Measurements from ENCODE around the gene GRIN1.
"Not testable (repeated sequence)": the region's sequence is repeated elsewhere in the genome, so short reads cannot be mapped to it uniquely, and the experiment has no call there.

GRIN1 gene

DNA sequence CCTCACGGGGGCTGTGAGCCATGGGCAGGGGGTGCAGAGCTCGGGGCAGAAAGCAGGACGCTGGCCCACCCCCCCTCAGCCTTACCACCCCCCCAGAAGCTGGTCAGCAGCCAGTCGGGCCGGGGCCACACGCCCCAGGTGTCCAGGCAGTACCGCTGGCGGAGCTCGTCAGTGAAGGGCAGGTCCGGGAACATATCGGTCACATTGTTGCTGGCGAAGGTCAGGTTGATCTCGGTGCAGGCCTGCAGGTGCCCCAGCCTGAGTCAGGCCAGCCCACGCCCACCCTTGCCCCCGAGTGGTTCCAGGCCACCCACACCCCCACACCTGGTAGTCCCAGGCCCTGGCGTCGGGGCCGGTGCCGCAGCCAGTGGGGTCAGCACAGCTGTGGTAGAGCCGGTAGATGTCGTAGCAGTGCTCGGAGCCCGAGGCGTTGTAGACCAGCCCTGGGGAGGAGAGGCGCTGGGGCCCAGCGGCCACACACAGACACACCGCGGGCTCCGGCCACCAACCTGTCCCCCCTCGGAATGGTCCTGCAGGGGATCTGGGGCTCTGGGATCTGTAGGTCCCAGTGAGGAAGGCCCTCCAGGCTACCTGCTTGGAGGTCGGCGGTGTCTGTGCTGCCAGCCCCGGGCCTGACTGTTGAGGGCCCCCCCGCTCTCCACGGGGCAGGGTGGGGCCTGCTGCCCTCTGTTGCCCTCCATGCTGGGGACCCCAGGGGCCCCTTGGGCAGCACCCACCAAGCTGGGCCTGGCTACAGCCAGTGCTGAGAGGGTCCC lies 27.0 kb upstream of the GRIN1 start:
- no peak for DNase-seq (ENCODE audit: low spot score)

DNA sequence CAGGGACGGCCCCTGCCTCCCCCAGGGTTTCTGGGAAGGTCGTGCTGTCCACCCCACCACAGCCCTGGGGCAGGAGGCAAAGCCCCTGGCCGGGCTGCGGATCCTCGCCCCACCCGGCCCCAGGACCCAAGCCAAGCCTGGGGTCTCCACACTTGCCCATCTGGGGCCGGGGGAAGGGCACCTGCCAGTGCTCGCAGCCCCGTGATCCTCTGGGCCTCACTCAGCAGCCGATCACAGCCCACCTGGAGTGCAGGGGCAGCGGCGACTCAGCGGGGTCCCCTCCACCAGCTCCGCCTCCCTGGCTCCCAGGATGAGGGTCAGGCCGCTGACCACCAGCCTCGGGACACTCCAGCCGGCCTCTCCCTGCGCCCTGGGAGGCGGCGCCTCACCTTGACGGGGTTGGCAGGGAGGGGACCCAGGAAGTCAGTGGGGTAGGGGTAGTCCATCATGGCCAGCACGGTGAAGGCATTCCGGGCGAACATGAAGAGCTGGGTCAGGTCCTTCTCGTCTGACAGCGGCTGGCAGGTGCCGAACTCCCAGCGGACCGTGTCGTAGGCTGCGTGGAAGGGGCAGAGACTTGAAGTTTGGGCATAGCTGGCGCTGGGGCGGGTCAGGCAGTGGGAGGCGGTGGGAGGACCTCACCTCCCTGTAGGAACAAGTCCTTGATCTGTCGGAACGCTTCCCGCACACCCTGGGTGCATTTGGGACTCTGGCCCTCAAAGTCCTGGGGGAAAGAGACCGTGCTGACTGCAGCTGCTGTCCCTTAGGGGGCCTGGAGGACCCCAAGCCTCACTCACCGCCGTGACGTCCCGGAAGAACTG lies 26.2 kb upstream of the GRIN1 start:
- DNase-seq (ENCODE audit: low spot score): no peak

DNA sequence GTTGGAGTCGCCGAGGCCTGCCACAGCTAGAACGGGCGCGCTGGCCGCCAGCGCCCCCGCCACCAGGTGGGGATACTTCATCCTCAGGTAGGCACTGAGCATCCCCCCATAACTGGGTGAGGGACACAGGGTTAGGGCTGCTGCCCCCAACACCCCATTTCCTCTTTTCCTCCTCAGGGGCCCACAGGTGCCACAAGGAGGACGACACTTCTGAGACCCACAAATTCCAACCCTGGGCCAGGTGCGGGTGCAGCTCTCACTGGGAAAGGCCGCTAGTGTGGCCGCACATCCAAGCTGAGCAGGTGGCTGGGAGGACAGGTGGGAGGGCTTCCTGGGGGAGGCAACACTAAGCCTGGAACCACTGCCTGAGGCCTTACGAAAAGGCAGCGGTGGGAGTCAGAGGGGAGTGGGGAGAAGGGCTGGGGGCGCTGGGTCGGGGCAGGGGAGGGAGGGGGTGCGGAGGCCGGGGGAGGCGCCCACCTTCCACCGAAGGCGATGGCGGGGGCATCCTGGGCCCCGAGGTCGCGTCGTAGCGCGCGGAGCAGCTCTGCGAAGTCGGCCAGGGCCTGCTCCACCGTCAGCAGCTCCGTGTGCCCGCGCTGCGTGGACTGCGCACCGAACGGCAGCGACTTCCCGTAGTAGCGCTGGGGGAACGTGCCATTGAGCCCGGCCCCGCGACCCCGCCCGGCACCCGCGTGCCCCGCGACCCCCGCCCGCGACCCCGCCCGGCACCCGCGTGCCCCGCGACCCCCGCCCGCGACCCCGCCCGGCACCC lies 25.4 kb upstream of the GRIN1 start:
- peak; percentile 73 for DNase-seq (ENCODE audit: low spot score)

DNA sequence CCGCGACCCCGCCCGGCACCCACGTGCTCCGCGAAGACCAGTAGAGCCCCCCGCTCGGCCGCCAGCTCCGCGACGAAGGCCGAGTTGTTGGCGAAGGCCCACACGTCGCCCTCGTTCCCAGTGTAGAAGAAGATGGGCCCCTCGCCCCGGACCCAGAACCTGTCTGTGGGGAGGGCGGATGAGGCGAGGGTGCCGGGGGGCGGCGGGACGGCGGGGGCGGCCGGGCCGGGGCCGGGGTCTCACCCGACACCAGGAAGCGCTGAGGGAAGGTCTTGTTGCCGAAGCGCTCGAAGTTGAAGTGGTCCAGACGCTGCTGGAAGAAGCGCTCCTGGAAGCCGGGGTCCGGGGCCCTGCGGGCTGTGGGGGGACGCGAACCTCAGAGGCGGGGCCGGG lies 24.7 kb upstream of the GRIN1 start:
- no peak for DNase-seq (ENCODE audit: low spot score)

DNA sequence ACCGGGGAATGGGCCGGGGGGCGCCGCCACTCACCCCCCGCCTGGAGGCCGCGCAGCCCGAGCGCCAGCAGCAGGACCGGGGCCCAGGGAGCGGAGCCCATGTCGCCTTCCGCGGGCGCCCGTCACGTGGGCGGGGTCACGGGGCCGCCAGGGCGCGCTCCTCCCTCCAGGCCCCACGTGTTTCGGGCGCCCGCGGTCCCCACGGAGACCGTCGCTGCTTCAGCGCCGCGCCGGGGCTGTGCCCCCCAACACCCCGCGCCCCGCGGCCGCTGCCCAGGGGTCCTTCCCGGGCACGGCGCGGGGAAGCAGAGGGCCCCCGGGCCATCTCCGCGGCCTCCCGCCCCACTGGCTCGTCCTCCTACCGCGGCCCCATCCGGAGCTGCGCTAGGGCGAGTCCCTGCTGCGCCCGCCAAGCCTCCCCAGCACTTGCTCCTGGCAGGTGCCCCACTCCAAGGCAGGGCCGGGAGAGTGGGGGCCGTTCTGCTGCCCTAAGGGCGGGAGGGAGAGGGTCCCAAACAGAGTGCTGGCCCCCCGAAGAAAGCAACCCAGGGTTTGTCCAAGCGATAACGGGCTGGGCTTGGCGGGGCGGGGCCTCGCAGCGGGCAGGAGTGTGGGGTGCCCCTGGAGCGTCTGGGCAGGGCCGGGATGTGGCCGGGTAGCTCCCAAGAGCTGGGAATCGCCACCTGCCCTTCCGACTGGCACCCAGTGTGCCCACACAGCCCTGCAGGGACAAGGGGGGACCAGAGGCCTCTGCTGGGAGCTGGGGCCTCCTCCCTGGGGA lies 24.2 kb upstream of the GRIN1 start, which contains the start of gene DPP7:
Gene DPP7, minus strand, starts transcription at position 121 of the 781 bp plus-strand sequence. Its CDS starts 20 bp downstream, at position 101.
- DNase-seq (ENCODE audit: low spot score): peak; percentile 94

DNA sequence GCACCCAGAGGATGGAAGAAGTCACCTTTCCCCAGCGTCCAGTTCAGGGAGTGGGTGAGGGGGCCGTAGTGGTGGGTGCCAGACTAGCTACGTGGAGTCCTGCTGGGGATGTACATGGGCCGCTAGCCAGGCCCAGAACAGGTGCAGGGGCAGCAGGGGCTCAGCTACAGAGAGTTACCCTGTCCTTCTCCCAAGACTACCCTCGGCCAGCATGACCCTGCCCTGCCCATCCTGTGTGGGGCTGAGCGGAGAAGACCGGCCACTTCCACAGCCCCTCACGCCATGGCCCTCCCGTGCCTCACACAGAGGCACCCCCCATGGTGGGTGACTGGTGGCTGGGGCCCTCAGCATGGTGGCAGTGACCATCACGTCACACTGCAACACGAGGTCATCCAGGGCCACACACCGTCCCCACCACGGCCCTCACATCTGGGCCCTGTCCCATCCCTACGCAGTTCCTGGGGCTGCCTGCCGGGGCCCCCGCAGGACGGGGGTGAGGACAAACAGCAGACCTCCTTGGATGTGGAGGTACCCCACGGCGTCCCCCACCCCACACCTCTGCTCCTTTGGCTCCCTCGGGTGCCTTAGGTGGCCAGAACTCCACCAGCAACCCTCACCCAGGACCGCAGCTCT lies 23.4 kb upstream of the GRIN1 start:
- DNase-seq (ENCODE audit: low spot score): no peak

DNA sequence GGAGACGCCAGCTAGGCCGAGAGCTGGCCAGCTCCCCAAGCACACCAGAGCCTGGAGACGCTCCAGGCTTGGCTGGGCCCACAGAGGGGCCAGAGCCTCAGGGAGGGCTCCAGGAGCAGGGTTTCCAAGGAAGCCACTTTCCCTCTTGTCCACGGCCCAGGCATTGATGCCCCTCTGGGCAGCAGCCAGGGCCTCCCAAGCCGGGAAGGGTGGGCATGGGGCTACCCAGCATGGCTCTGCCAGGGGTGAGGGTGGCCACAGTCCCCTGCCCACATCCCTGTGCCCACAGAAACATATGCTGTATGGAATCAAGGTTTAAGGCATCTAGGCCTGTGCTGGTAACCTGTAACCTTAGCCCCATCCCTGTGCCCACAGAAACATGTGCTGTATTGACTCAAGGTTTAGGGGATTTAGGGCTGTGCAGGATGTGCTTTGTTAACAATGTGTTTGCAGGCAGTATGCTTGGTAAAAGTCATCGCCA lies 22.9 kb upstream of the GRIN1 start:
- no peak for DNase-seq (ENCODE audit: low spot score)

DNA sequence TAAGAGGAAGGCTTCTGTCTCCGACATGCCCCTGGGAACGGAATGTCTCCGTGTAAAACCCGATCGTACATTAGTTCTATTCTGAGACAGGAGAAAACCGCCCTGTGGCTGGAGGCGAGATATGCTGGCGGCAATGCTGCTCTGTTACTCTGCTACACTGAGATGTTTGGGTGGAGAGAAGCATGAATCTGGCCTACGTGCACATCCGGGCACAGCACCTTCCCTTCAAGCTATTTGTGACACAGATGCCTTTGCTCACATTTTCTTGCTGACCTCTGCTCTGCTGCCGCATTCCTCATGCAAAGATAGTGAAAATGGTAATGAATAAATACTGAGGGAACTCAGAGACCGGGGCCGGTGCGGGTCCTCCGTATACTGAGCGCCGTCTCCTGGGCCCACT lies 22.2 kb upstream of the GRIN1 start:
- no peak for DNase-seq (ENCODE audit: low spot score)

DNA sequence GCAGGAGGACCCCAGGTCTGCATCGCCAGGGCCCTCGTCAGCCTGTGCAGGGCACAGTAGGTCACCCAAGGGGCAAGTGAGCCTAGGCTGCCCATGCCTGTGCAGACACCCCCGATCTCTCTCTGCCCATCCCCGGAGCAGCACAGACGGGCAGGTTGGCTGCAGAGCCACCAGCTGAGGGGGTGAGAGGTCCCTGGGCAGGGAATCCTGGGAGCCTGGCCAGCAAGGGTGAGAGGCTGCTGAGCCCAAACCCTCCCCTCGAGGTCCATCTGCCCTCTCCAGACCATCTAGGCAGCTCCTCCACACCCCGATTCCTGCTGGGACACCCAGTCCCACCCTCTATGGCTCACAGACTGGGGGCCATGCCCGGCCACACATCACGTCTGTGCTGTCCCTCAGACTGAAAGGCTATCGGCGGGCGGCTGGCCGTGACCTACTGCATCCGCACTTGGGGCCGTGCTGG lies 21.7 kb upstream of the GRIN1 start:
- DNase-seq (ENCODE audit: low spot score): no peak

DNA sequence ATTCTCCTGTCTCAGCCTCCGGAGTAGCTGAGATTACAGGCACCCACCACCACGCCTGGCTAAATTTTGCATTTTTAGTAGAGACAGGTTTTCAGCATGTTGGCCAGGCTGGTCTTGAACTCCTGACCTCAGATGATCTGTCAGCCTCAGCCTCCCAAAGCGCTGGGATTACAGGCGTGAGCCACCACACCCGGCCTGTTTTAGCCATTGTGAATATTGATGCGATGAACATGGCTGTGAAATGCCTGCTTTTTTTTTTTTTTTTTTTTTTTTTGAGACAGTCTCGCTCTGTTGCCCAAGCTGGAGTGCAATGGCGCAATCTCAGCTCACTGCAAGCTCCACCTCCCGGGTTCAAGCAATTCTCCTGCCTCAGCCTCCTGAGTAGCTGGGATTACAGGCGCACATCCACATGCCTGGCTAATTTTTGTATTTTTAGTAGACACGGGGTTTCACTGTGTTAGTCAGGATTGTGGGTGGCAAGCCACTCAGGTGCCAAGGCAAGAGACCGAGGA lies 20.8 kb upstream of the GRIN1 start:
- not testable (repeated sequence) for DNase-seq (ENCODE audit: low spot score)

DNA sequence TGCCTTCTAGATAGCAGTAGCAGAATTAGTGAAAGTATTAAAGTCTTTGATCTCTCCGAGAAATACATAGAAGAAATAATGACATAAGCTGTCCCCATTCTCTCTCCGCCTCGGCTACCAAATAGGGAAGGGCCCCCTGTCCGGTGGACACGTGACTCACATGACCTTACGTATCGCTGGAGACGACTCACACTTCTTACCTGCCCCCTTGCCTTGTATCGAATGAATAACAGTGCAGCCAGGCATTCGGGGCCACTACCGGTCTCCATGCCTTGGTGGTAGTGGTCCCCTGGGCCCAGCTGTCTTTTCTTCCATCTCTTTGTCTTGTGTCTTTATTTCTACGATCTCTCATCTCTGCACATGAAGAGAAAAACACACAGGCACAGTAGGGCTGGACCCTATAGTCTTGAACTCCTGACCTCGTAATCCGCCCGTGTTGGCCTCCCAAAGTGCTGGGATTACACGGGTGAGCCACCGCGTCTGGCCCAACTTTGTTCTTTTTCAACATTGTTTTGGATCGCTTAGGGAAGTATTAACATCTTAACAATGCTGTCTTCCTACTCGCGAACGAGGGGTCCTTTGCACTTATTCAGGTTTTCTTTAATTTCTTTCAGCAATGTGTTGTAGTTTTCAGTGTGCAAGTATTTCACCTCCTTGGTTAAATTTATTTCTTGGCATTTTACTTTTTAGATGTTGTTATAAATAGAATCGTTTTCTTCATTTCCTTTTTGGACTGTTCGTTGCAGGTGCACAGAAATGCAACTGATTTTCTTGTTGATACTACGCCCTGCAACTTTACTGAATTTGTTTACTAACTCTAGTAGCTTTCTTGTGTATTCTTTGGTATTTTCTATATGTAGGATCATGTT lies 16.8 kb upstream of the GRIN1 start:
- DNase-seq (ENCODE audit: low spot score): not testable (repeated sequence)

DNA sequence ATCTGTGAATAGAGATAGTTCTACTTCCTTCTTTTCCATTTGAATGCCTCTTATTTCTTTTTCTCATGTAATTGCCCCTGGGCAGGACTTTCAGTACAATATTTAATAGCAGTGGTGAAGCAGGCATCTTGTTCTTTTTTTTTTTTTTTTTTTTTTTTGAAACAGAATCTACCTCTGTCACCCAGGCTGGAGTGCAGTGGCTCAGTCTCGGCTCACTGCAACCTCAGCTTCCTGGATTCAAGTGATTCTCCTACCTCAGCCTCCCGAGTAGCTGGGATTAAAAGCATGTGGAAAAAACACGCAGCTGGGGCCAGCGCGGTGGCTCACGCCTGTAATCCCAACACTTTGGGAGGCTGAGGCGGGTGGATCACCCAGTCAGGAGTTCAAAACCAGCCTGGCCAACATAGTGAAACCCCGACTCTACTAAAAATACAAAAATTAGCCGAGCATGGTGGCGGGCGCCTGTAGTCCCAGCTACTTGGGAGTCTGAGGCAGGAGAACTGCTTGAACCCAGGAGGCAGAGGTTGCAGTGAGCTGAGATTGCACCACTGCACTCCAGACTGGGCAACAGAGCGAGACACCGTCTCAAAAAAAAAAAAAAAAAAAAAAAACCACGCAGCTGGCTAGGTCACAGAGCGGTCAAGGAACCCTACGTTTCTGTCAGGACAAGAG lies 16.0 kb upstream of the GRIN1 start:
- DNase-seq (ENCODE audit: low spot score): not testable (repeated sequence)

DNA sequence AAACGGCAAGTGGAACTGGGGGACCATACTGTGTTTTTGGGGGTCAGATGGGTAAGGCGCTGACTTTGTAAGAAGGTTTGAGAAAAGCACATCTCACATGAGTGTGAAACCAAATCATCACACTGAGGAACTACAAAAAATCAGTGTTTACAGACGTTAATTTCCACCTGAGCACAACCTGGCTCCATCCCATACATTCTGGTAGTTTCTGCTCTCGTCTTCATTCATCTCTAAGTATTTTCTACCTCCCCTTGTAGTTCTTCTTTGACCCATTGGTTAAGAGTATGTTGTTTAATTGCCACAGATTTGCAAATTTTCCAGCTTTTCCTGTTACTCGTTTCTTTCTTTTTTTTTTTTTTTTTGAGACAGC lies 15.5 kb upstream of the GRIN1 start:
- no peak for DNase-seq (ENCODE audit: low spot score)

DNA sequence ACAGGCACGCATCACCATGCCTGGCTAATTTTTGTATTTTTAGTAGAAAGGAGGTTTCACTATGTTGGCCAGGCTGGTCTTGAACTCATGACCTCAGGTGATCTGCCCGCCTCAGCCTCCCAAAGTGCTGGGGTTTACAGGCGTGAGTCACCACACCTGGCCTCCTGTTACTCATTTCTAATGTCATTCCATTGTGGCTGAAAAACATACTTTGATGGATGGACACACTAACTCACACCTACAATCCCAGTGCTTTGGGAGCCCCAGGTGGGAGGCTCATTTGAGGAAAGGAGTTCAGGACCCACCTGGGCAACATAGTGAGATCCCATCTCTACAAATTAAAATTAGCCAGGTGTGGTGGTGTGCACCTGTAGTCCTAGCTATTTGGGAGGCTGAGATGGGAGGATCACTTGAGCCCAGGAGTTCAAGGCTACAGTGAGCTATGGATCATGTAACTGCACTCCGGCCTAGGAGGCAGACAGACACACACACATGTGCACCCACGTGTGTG lies 14.9 kb upstream of the GRIN1 start:
- not testable (repeated sequence) for DNase-seq (ENCODE audit: low spot score)

DNA sequence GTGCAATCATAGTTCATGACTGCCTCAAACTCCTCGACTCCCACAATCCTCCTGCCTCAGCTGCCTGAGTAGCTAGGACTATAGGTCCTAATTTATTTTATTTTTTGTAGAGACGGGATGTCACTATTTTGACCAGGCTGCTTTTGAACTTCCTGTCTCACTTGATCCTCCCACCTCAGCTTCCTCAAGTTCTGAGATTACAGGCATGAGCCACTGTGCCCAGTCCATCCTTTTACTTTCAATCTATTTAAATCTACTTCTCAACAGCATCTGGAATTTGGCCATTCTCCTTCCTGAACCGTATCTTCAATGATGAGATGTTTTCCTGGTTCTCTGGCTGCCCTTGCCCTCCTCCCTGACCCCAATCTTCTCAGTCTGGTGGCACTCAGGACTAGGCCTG lies 12.2 kb upstream of the GRIN1 start:
- DNase-seq (ENCODE audit: low spot score): no peak

DNA sequence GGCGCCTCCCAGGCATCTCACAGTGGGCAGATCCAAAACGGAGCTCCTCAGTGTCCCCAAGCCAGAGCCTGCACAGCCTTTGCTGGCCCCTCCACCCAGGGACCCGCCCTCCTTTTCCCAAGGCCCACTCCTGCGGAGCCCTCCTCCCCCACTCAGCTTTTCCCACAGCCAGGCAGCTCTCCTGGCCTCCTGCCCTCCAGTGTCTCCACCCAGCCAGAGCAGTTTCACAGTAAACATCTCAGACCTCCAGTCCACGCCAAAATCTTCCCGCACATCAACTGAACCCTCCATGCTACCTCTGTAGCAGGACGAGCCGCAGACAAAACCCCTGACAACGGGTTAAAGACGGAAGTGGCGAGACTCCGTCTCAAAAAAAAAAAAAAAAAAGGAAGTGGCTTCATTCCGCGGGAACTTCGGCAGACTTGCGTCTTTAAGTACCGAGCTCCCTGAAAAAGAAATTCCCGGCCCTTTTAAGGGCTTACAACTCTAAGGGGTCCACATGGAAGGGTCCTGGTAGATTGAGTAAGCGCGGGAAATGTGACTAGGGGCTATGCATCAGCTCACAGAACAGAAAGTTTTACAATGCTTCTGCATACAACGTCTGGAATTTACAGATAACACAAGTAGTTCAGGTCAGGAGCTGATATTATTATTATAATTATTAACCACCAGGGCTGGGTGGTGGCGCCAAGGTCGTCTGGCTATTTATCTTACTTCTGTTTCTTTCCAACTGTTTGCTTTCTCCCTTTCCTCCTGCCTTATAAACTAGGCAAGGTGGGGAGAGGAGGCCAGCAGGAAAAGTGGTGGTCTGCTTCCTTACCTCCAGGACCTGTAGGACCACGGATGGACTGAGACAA lies 11.4 kb upstream of the GRIN1 start:
- no peak for DNase-seq (ENCODE audit: low spot score)

DNA sequence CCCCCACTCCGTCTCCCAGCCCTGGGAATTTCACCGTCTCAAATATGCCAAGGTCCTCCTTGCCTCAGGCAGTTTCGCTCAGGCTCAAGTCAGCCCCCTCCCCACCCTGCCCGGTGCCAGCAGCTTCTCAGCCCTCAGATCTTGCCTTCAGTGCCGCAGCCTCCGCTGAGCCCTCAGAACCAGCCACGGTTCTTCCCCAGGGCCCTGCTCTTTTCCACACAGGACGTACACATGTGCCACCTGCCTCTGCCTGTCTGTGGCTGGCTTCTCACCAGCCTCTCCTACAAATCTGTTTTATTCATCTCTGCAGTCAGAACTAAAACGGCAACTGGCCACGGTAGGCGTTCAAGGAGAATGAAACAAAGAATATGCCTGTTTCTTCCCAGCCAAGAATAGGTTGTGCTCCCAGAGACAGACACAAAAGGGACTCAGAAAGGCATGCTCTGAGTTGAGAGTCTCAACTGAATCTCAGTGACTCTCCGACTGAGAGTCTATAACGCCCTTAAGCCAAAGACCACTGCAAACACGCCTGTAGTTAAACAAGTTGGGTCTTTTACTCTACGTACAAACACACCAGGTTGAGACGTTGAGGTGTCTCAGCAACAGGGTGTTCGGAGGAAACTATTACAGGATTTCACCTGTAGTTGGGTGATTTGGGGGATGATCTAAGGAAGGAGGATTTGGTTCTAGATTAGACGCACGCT lies 10.6 kb upstream of the GRIN1 start:
- no peak for DNase-seq (ENCODE audit: low spot score)
